Thyroid gland (tissue), 4 donors: Measurements from ENCODE around the gene CFAP251. TPM values are rescaled to one million over a fixed set of nuclear protein-coding genes. Genes with fewer than 3 reads are reported as not detected.

Experiments used
- DNase-seq, 2 donors: peaks; one replicate each; pipeline ENCODE4 v3.0.0-alpha.2; 2019
- H3K27ac ChIP-seq, 3 donors: fragments of 200-600 bp; sonication (generic); 1 replicate in 2 of 3; 2 replicates in 1 of 3; pipeline ENCODE4 v1.5.1; 2016 to 2019; ENCODE audit warnings: mild to moderate bottlenecking in 1 of 3, moderate library complexity in 1 of 3
- H3K27me3 ChIP-seq: fragments of 200-600 bp; sonication (generic); one replicate; pipeline ENCODE4 v1.5.1; 2019
- H3K36me3 ChIP-seq, 2 donors: fragments of 200-600 bp; sonication (generic); one replicate each; pipeline ENCODE4 v1.5.1; 2016 to 2019
- H3K4me1 ChIP-seq, 2 donors: fragments of 200-600 bp; sonication (generic); one replicate each; pipeline ENCODE4 v1.5.1; 2017 to 2019
- H3K4me3 ChIP-seq, 3 donors: fragments of 200-600 bp; sonication (generic); replicated peaks in 1 of 3; 1 replicate in 2 of 3; 2 replicates in 1 of 3; pipeline ENCODE4 v1.5.1; 2016; ENCODE audit warnings: mild to moderate bottlenecking in 1 of 3
- H3K9me3 ChIP-seq: fragments of 200-600 bp; sonication (generic); one replicate; pipeline ENCODE4 v1.5.1; 2017
- CTCF ChIP-seq, 6 experiments: fragments of 200-600 bp in 3 of 6; fragments of 450-650 bp in 3 of 6; sonication (generic) in 3 of 6; IDR thresholded peaks; one replicate each; pipeline ENCODE4 v1.5.1; 2016 to 2019; ENCODE audit warnings: antibody characterized with exemption in 6 of 6, mild to moderate bottlenecking in 2 of 6, inconsistent platforms in 1 of 6, moderate library complexity in 1 of 6
- POLR2A ChIP-seq, 2 donors: fragments of 450-650 bp; IDR thresholded peaks; one replicate each; pipeline ENCODE4 v1.6.1; 2017; ENCODE audit warnings: antibody characterized with exemption in 2 of 2, mild to moderate bottlenecking in 2 of 2, moderate library complexity in 1 of 2
- WGBS, 2 donors: methylation state at CpG; one replicate each; pipeline ENCODE4 v1.1.5; 2017; 5-methylcytosine and 5-hydroxymethylcytosine counted together
- intact Hi-C: fragments of 100-400 bp; cut with DNase I; formaldehyde crosslinking; loops from one replicate; pipeline ENCODE4 v1.15.1; 2023
- total RNA-seq, 4 donors: library from RNA; depleted of rRNA; stranded (reverse); fragments of >200 nt; gene quantifications; one replicate each; pipeline ENCODE4 v1.2.3, GENCODE V29; 2016

Gene CFAP251
- total RNA-seq, 4 donors from 2014 or later: 17.7 to 27.0 (median 23.7) TPM

GRCh38 chr12:122022393-122023338, 104.3 kb downstream of the CFAP251 start:
- WGBS, 2 donors: 0 to 1% methylated on average over 26 to 50 of the region's 124 CpGs
- intact Hi-C loops: loop anchor here (10.0 kb wide), 1 partner anchor 88 kb away; no protein-coding TSS in a partner anchor
- Histone ChIP-seq H3K4me3 (peak overlapping the region; percentile 27 to 60 (median 39)), H3K4me1 (peaks cover 25 to 40% of the 10 kb centered on the region in 2 donors), H3K27ac (peak overlapping the region; percentile 91 to 97 (median 97)), H3K27me3 (no peaks in the 10 kb centered on the region), H3K9me3 (no peaks in the 10 kb centered on the region), H3K36me3 (no peaks in the 10 kb centered on the region)
- DNase-seq: peak; percentile 47 to 48
- no peak for TF ChIP-seq CTCF (IDR thresholded peaks at IDR 0.05)
- no peak for TF ChIP-seq POLR2A (IDR thresholded peaks at IDR 0.05)

- peaks cover 34 to 49% of the 10 kb centered on the region in 2 donors for H3K4me1 ChIP-seq
- peak; percentile 88 to 89 for DNase-seq
- TF ChIP-seq CTCF (IDR thresholded peaks at IDR 0.05): no peak
- peak; percentile 49 to 91 for TF ChIP-seq POLR2A (IDR thresholded peaks at IDR 0.05)
- intact Hi-C loops: loop anchor here (10.0 kb wide), 1 partner anchor 89 kb away; no protein-coding TSS in a partner anchor
- H3K27me3 ChIP-seq: no peaks in the 10 kb centered on the region
- peak overlapping the region; percentile 27 to 60 (median 39) for H3K4me3 ChIP-seq
- no peaks in the 10 kb centered on the region for H3K36me3 ChIP-seq
- WGBS, 2 donors: 1 to 6% methylated on average over 26 to 30 of the region's 43 CpGs
- H3K27ac ChIP-seq: peak overlapping the region; percentile 91 to 97 (median 97)
- H3K9me3 ChIP-seq: no peaks in the 10 kb centered on the region
Measured at GRCh38 chr12:122023339-122024131, 105.1 kb downstream of the CFAP251 start.

GRCh38 chr12:122024132-122024785, 105.9 kb downstream of the CFAP251 start:
- peaks cover 40 to 56% of the 10 kb centered on the region in 2 donors for H3K4me1 ChIP-seq
- no peaks in the 10 kb centered on the region for H3K9me3 ChIP-seq
- 75 to 77% methylated on average over 12 of the region's 16 CpGs for WGBS, 2 donors
- no peaks in the 10 kb centered on the region for H3K36me3 ChIP-seq
- no peak for DNase-seq
- peak overlapping the region; percentile 91 to 97 (median 97) for H3K27ac ChIP-seq
- no peak for TF ChIP-seq POLR2A (IDR thresholded peaks at IDR 0.05)
- TF ChIP-seq CTCF (IDR thresholded peaks at IDR 0.05): no peak
- intact Hi-C loops: loop anchor here (10.0 kb wide), 1 partner anchor 89 kb away; no protein-coding TSS in a partner anchor
- no peaks in the 10 kb centered on the region for H3K27me3 ChIP-seq
- peak overlapping the region in 1 of 3 donors; percentile 60 for H3K4me3 ChIP-seq

- no peak for DNase-seq
- no peak overlapping the region for H3K27ac ChIP-seq
- 95 to 97% methylated on average over 7 of the region's 7 CpGs for WGBS, 2 donors
- H3K36me3 ChIP-seq: no peaks in the 10 kb centered on the region
- H3K4me1 ChIP-seq: peaks cover 48 to 63% of the 10 kb centered on the region in 2 donors
- H3K9me3 ChIP-seq: no peaks in the 10 kb centered on the region
- TF ChIP-seq CTCF (IDR thresholded peaks at IDR 0.05) (no peak), POLR2A (IDR thresholded peaks at IDR 0.05) (no peak)
- H3K4me3 ChIP-seq: no peak overlapping the region
- intact Hi-C loops: loop anchor here (10.0 kb wide), 1 partner anchor 92 kb away; no protein-coding TSS in a partner anchor
- no peaks in the 10 kb centered on the region for H3K27me3 ChIP-seq
Measured at GRCh38 chr12:122026706-122027333, 108.4 kb downstream of the CFAP251 start.
